Cardiac fibroblast (primary cell): ENCODE data around the gene ENPP6.
"Not testable (repeated sequence)": the region's sequence is repeated elsewhere in the genome, so short reads cannot be mapped to it uniquely, and the experiment has no call there.

Source experiments
- DNase-seq, 2 donors: peaks; one replicate each; pipeline versions ENCODE4 v3.0.0 to v3.0.0-alpha.2; 2010; ENCODE audit warnings: low read depth in 2 of 2
- H3K4me3 ChIP-seq, 2 donors: replicated peaks in 1 of 2; 1 replicate in 1 of 2; 2 replicates in 1 of 2; pipeline ENCODE4 v1.5.1; 2011; ENCODE audit warnings: low read depth in 2 of 2, low read length in 2 of 2, mild to moderate bottlenecking in 2 of 2, moderate library complexity in 1 of 2
- CTCF ChIP-seq: IDR thresholded peaks from one replicate; pipeline ENCODE4 v1.5.1; 2011; ENCODE audit warnings: low read depth, mild to moderate bottlenecking, low read length, inconsistent platforms

ENPP6 gene

GRCh38 chr4:184228056-184228705 lies 10.5 kb upstream of the ENPP6 start:
- no peak for DNase-seq
- no peak for TF ChIP-seq CTCF
- no peak overlapping the region for H3K4me3 ChIP-seq

- DNase-seq = no peak
- no peak overlapping the region for H3K4me3 ChIP-seq
- TF ChIP-seq CTCF = no peak
Measured at GRCh38 chr4:184216515-184216914, 1.2 kb downstream of the ENPP6 start.

- DNase-seq = no peak
- no peak for TF ChIP-seq CTCF
Measured at GRCh38 chr4:184215709-184216328, 1.9 kb downstream of the ENPP6 start.

GRCh38 chr4:184214931-184215330 lies 2.7 kb downstream of the ENPP6 start:
- no peak for TF ChIP-seq CTCF
- no peak for DNase-seq
- H3K4me3 ChIP-seq = no peak overlapping the region

More at GRCh38 chr4:184215709-184216328, 1.9 kb downstream of the ENPP6 start:
- no peak overlapping the region for H3K4me3 ChIP-seq

GRCh38 chr4:184207734-184208607 lies 9.7 kb downstream of the ENPP6 start:
- not testable (repeated sequence) for H3K4me3 ChIP-seq, DNase-seq

- no peak for TF ChIP-seq CTCF
- no peak overlapping the region for H3K4me3 ChIP-seq
- no peak for DNase-seq
Measured at GRCh38 chr4:184205243-184205642, 12.4 kb downstream of the ENPP6 start.

GRCh38 chr4:184203300-184203699 lies 14.4 kb downstream of the ENPP6 start:
- no peak overlapping the region for H3K4me3 ChIP-seq
- TF ChIP-seq CTCF = no peak
- DNase-seq = no peak
